SK-N-SH (cell line): ENCODE data around the gene SLC43A3. TPM values are rescaled to one million over a fixed set of nuclear protein-coding genes. Genes with fewer than 3 reads are reported as not detected.
"Not testable (repeated sequence)": the region's sequence is repeated elsewhere in the genome, so short reads cannot be mapped to it uniquely, and the experiment has no call there.

Source experiments
- CTCF ChIA-PET: fragments of 300-600, 350-600 bp; formaldehyde crosslinking; extraction: SDS; loops from one replicate; lab custom pipeline; 2021; lab: Yijun Ruan, JAX
- POLR2A ChIA-PET: fragments of 350-600 bp; sonication (Branson Sonifier 250); formaldehyde crosslinking; extraction: SDS; loops from one replicate; lab custom pipeline; 2020; ENCODE audit warnings: antibody characterized with exemption, inconsistent platforms; lab: Yijun Ruan, JAX
- DNase-seq: peaks from one replicate; pipeline ENCODE4 v3.0.0; 2012
- H2AFZ ChIP-seq: fragments of 200-600 bp; sonication (generic); 2 replicates; pipeline ENCODE4 v1.8.1; 2016; ENCODE audit warnings: antibody characterized with exemption, mild to moderate bottlenecking, low read depth
- H3F3A ChIP-seq: fragments of 200-600 bp; sonication (generic); replicated peaks from 2 replicates; pipeline ENCODE3; 2016; ENCODE audit warnings: antibody characterized with exemption, mild to moderate bottlenecking; ENCODE audit not compliant: insufficient read depth
- H3K27ac ChIP-seq, 2 experiments: fragments of 200-500 bp in 1 of 2; fragments of 200-600 bp in 1 of 2; sonication (Bioruptor generic) in 1 of 2; sonication (generic), shearing (Covaris generic) in 1 of 2; 2 replicates each; pipeline versions ENCODE4 v1.5.1 to v1.6.1; 2014 to 2016; ENCODE audit warnings: low read depth in 2 of 2, inconsistent platforms in 1 of 2, low read length in 1 of 2, mild to moderate bottlenecking in 1 of 2, mixed read lengths in 1 of 2
- H3K27me3 ChIP-seq: fragments of 200-600 bp; sonication (generic), shearing (Covaris generic); 2 replicates; pipeline ENCODE4 v1.6.1; 2016; ENCODE audit warnings: mixed run types; ENCODE audit not compliant: insufficient read depth
- H3K36me3 ChIP-seq, 2 experiments: fragments of 200-500 bp in 1 of 2; fragments of 200-600 bp in 1 of 2; sonication (Bioruptor generic) in 1 of 2; sonication (generic) in 1 of 2; replicated peaks in 1 of 2; 2 replicates each; pipeline versions ENCODE3 to v1.5.1; 2014 to 2016; ENCODE audit warnings: low read length in 1 of 2, mild to moderate bottlenecking in 1 of 2; ENCODE audit not compliant: insufficient read depth in 2 of 2, control insufficient read depth in 1 of 2
- H3K4me1 ChIP-seq, 2 experiments: fragments of 200-500 bp in 1 of 2; fragments of 200-600 bp in 1 of 2; sonication (Bioruptor generic) in 1 of 2; sonication (generic), shearing (Covaris generic) in 1 of 2; 2 replicates each; pipeline versions ENCODE4 v1.5.1 to v1.6.1; 2014 to 2016; ENCODE audit warnings: low read depth in 1 of 2, low read length in 1 of 2, mixed run types in 1 of 2; ENCODE audit not compliant: insufficient read depth in 2 of 2, control insufficient read depth in 1 of 2
- H3K4me2 ChIP-seq: fragments of 200-600 bp; sonication (generic), shearing (Covaris generic); 2 replicates; pipeline ENCODE4 v1.6.1; 2017; ENCODE audit warnings: mixed run types
- H3K4me3 ChIP-seq, 2 experiments: fragments of 200-500 bp in 1 of 2; fragments of 200-600 bp in 1 of 2; sonication (Bioruptor generic) in 1 of 2; sonication (generic), shearing (Covaris generic) in 1 of 2; 2 replicates each; pipeline versions ENCODE4 v1.5.1 to v1.8.1; 2014 to 2016; ENCODE audit warnings: low read depth in 2 of 2, inconsistent platforms in 1 of 2, low read length in 1 of 2, mild to moderate bottlenecking in 1 of 2, mixed read lengths in 1 of 2, moderate library complexity in 1 of 2
- H3K79me2 ChIP-seq: fragments of 200-600 bp; sonication (generic); 2 replicates; pipeline ENCODE4 v1.8.1; 2017; ENCODE audit warnings: mild to moderate bottlenecking; ENCODE audit not compliant: insufficient read depth
- H3K9ac ChIP-seq: fragments of 200-600 bp; sonication (generic); 2 replicates; pipeline ENCODE4 v1.6.1; 2017; ENCODE audit warnings: mixed run types
- H3K9me2 ChIP-seq: fragments of 200-600 bp; sonication (generic); 2 replicates; pipeline ENCODE4 v1.6.1; 2017; ENCODE audit warnings: mixed run types
- H3K9me3 ChIP-seq: fragments of 200-600 bp; sonication (generic); 2 replicates; pipeline ENCODE4 v1.6.1; 2017; ENCODE audit warnings: mixed run types, mild to moderate bottlenecking, moderate library complexity
- H4K20me1 ChIP-seq: fragments of 200-600 bp; sonication (generic); 2 replicates; pipeline ENCODE4 v1.6.1; 2017; ENCODE audit warnings: mild to moderate bottlenecking, mixed run types; ENCODE audit not compliant: insufficient read depth
- CTCF ChIP-seq: fragments of 200-600 bp; sonication (generic); IDR thresholded peaks from 2 replicates; pipeline ENCODE4 v1.6.1; 2017; ENCODE audit warnings: antibody characterized with exemption, mild to moderate bottlenecking, moderate library complexity
- ELF1 ChIP-seq: IDR thresholded peaks from 2 replicates; pipeline ENCODE4 v1.4.0; 2012
- EP300 ChIP-seq, 2 experiments: IDR thresholded peaks; 2 replicates each; pipeline versions ENCODE4 v1.4.0 to v1.6.1; 2012; ENCODE audit warnings: borderline replicate concordance in 1 of 2, low read depth in 1 of 2, low read length in 1 of 2
- FOSL2 ChIP-seq: IDR thresholded peaks from 2 replicates; pipeline ENCODE4 v1.4.0; 2012; ENCODE audit warnings: low read depth, mild to moderate bottlenecking, moderate library complexity, borderline replicate concordance
- IRF3 ChIP-seq: fragments of 150-350 bp; IDR thresholded peaks from 2 replicates; pipeline ENCODE4 v1.6.1; 2016; ENCODE audit warnings: mild to moderate bottlenecking, low read depth, low read length
- NFIC ChIP-seq: IDR thresholded peaks from 2 replicates; pipeline ENCODE4 v1.4.0; 2012; ENCODE audit warnings: borderline replicate concordance
- PBX3 ChIP-seq: IDR thresholded peaks from 2 replicates; pipeline ENCODE4; 2012
- RFX5 ChIP-seq: IDR thresholded peaks from 2 replicates; pipeline ENCODE4 v1.6.1; 2012; ENCODE audit warnings: mild to moderate bottlenecking, improper control_type of control experiment, low read length
- RXRA ChIP-seq: IDR thresholded peaks from 2 replicates; pipeline ENCODE4 v1.4.0; 2012; ENCODE audit warnings: low read depth, mild to moderate bottlenecking, borderline replicate concordance
- USF2 ChIP-seq: fragments of 150-350 bp; IDR thresholded peaks from 2 replicates; pipeline ENCODE4 v1.6.1; 2017; ENCODE audit warnings: antibody characterized with exemption, low read length, low read depth, borderline replicate concordance
- WGBS: methylation state at CpG from one replicate; pipeline ENCODE4 v1.1.6; 2017; ENCODE audit warnings: low lambda C conversion rate; 5-methylcytosine and 5-hydroxymethylcytosine counted together
- polyA plus RNA-seq, 3 experiments: library from polyadenylated mRNA; depleted of rRNA; stranded (reverse); fragments of >200 nt; gene quantifications; 2 replicates each; pipeline ENCODE4 v1.2.3, GENCODE V29; 2012

The SLC43A3 gene
- polyA plus RNA-seq, 1 of the 3 experiments (the other 2 are of a cell fraction): 4.1 TPM

- Histone ChIP-seq H3K4me2 (no peak overlapping the region), H4K20me1 (no peaks in the 10 kb centered on the region), H3K4me3 (no peak overlapping the region), H3K79me2 (no peaks in the 10 kb centered on the region), H2AFZ (no peak overlapping the region), H3K27me3 (0 out of 2 replicates have a peak, but pooled peaks cover 12% of the 10 kb centered on the region), H3K36me3 (no peaks in the 10 kb centered on the region), H3F3A (no peaks in the 10 kb centered on the region), H3K9ac (no peak overlapping the region), H3K9me3 (no peaks in the 10 kb centered on the region), H3K9me2 (no peaks in the 10 kb centered on the region), H3K4me1 (no peaks in the 10 kb centered on the region; a peak in 1 of 4 replicates), H3K27ac (no peak overlapping the region)
- DNase-seq: no peak
- TF ChIP-seq NFIC: no peak
- TF ChIP-seq RXRA: no peak
- TF ChIP-seq IRF3: no peak
- TF ChIP-seq ELF1: no peak
- no peak for TF ChIP-seq RFX5
- TF ChIP-seq EP300 (IDR thresholded peaks at IDR 0.05; ENCODE audit: borderline replicate concordance in 1 of 2, low read depth in 1 of 2, low read length in 1 of 2): no peak
- TF ChIP-seq CTCF: no peak
- no peak for TF ChIP-seq USF2
- TF ChIP-seq FOSL2: no peak
- TF ChIP-seq PBX3: no peak
- ChIA-PET POLR2A (no interaction called here), CTCF (interaction anchor here (0.7 to 7.1 kb wide), 5 partner anchors 12 to 552 kb away, joined by 3 to 33 read pairs (median 8); no protein-coding TSS in a partner anchor)
- 20% methylated on average over 3 of the region's 3 CpGs for WGBS
These were observed 65.0 kb downstream of the SLC43A3 start for GRCh38 chr11:57361926-57362325.

GRCh38 chr11:57361420-57361819, 65.5 kb downstream of the SLC43A3 start:
- CTCF ChIA-PET: interaction anchor here (0.7 to 7.1 kb wide), 6 partner anchors 12 to 552 kb away, joined by 3 to 33 read pairs (median 7); no protein-coding TSS in a partner anchor
- H3K36me3 ChIP-seq, POLR2A ChIA-PET: not testable (repeated sequence)

More at GRCh38 chr11:57361420-57361819, 65.5 kb downstream of the SLC43A3 start:
- H3K4me1 ChIP-seq, H3K4me3 ChIP-seq, H3K4me2 ChIP-seq, H3K9me2 ChIP-seq, H2AFZ ChIP-seq, H3F3A ChIP-seq, DNase-seq, H4K20me1 ChIP-seq, H3K79me2 ChIP-seq, H3K9me3 ChIP-seq, H3K9ac ChIP-seq, H3K27ac ChIP-seq: not testable (repeated sequence)
- H3K27me3 ChIP-seq: peaks cover 12% of the 10 kb centered on the region; the same call in 1 of the 2 replicates
